Measurements from ENCODE around the gene LLCFC1.

- TF ChIP-seq GATA2 (IDR thresholded peaks at IDR 0.05; ENCODE audit: low read depth, low read length) (no peak), GATA3 (IDR thresholded peaks at IDR 0.05; ENCODE audit: low read depth, low read length) (no peak)
These were observed 5.2 kb upstream of the LLCFC1 start for GRCh38 chr7:142934056-142934455.

All from SH-SY5Y (cell line).